ENCODE data around the gene SGSM2.

Gene SGSM2

GRCh38 chr17:2392252-2393173 lies 55.2 kb downstream of the SGSM2 start:
- Mint-ChIP-seq H3K36me3 (peaks cover 8% of the 10 kb centered on the region), H3K9me3 (no peaks in the 10 kb centered on the region), H3K4me3 (peak overlapping the region; percentile 97), H3K27ac (peak overlapping the region; percentile 97), H3K27me3 (no peaks in the 10 kb centered on the region), H3K4me1 (peaks cover 41% of the 10 kb centered on the region)
- ATAC-seq (ENCODE audit: low read depth) (peak; percentile 65), DNase-seq (ENCODE audit: low spot score in 2 of 2) (peak; percentile 98 to 99)

GRCh38 chr17:2393174-2393953 lies 56.1 kb downstream of the SGSM2 start:
- Mint-ChIP-seq H3K27ac (peak overlapping the region; percentile 97), H3K9me3 (no peaks in the 10 kb centered on the region), H3K36me3 (peaks cover 6% of the 10 kb centered on the region), H3K27me3 (no peaks in the 10 kb centered on the region), H3K4me3 (peak overlapping the region; percentile 87), H3K4me1 (peaks cover 47% of the 10 kb centered on the region)
- DNase-seq (ENCODE audit: low spot score in 2 of 2) (peak; percentile 86 to 89), ATAC-seq (ENCODE audit: low read depth) (peak; percentile 50)

GRCh38 chr17:2393954-2394749 lies 56.9 kb downstream of the SGSM2 start:
- peak overlapping the region; percentile 87 for H3K4me3 Mint-ChIP-seq
- H3K27ac Mint-ChIP-seq, result peak overlapping the region; percentile 67
- peaks cover 50% of the 10 kb centered on the region for H3K4me1 Mint-ChIP-seq
- DNase-seq (ENCODE audit: low spot score in 2 of 2), result no peak
- no peak for ATAC-seq (ENCODE audit: low read depth)
- H3K9me3 Mint-ChIP-seq, result no peaks in the 10 kb centered on the region
- H3K27me3 Mint-ChIP-seq, result no peaks in the 10 kb centered on the region
- H3K36me3 Mint-ChIP-seq, result peaks cover 2% of the 10 kb centered on the region

DNA sequence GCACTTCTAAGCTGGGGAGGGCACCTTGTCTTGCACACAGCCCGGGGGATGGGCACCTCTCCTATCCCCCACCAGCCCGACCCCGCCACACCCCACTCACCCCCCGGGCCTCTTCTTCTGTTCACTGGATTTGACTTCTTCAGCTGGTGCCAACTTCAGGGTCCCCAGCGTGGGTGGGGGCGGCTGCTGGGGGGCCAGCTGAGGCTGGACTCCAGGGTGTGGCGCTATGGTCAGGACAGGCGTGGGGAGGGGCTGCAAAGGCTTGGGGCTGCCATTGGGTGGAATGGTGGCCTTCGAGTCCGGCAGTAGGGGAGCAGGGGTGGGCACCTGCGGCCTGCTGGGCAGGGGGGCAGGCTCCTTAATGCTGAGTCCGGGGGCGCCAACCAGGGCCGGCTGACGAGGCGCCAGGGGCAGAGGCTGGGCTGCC lies 57.5 kb downstream of the SGSM2 start:
- Mint-ChIP-seq H3K27me3 (no peaks in the 10 kb centered on the region), H3K36me3 (no peaks in the 10 kb centered on the region), H3K9me3 (no peaks in the 10 kb centered on the region), H3K4me3 (peak overlapping the region; percentile 67), H3K27ac (peak overlapping the region; percentile 62), H3K4me1 (peaks cover 52% of the 10 kb centered on the region)
- no peak for DNase-seq (ENCODE audit: low spot score in 2 of 2)
- no peak for ATAC-seq (ENCODE audit: low read depth)

DNA sequence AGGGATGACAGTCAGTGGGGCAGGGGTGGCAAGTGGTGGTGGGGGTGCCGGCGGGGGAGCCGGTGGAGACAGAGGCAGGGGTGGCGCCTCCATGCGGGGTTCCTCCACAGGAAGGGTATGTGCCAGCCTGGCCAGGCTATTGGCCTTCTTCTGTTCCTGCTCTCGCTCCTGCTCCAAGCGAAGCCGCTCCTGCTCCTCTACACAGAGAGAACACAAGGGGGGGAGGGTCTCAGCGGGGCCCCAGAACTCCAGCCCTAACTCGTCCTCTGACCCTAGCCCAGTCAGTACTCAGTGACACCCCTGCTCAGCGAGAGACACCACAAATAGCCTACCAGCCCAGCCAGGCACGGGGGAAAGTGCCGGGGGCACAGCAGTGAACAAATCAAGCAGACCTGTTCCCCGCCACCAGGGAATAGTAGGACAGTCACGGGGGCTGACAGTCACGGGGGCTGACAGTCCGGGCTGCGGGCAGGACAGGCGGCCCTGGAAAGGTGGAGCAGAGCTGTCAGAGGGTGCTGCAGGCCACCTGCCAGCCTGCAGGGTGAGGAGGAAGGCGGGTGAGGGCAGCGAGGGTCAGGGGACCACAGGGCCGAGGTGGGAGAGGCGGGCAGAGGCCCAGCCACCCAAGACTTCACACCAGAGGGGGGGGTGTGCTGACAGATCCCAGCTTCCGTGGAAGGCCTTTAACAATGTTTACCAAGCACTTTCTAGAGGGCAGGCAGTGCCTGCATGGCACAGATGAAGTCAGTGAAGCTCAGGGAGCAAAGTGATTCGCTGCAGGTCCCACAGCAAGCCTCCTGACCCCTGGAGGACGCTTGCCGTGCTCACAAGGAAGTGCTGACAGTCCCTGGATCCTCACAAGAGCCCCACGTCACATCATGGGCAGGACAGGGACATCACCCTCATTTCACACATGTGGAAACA lies 58.2 kb downstream of the SGSM2 start:
- Mint-ChIP-seq H3K4me1 (peaks cover 53% of the 10 kb centered on the region), H3K27me3 (no peaks in the 10 kb centered on the region), H3K27ac (peak overlapping the region; percentile 35), H3K4me3 (peak overlapping the region; percentile 64), H3K9me3 (no peaks in the 10 kb centered on the region), H3K36me3 (no peaks in the 10 kb centered on the region)
- no peak for DNase-seq (ENCODE audit: low spot score in 2 of 2)
- no peak for ATAC-seq (ENCODE audit: low read depth)

DNA sequence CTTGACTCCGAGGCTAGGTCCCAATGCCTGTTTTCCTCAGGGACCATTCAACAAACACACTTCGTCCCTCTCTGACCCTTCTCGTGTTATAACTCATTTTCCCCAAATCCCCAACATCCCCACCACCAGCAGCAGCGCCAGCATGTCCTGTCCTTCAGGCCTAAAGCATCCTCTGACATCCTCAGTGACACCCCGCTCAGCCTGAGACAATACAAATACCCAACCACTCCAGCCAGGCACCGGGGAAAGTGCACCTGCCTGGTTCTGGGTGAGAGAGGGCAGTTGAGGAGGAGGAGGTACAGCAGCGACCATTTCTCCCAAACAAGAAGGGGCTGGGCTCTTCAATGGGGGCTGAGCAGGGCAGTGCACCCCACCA lies 58.9 kb downstream of the SGSM2 start:
- H3K4me1 Mint-ChIP-seq, result peaks cover 50% of the 10 kb centered on the region
- peak overlapping the region; percentile 35 for H3K27ac Mint-ChIP-seq

DNA sequence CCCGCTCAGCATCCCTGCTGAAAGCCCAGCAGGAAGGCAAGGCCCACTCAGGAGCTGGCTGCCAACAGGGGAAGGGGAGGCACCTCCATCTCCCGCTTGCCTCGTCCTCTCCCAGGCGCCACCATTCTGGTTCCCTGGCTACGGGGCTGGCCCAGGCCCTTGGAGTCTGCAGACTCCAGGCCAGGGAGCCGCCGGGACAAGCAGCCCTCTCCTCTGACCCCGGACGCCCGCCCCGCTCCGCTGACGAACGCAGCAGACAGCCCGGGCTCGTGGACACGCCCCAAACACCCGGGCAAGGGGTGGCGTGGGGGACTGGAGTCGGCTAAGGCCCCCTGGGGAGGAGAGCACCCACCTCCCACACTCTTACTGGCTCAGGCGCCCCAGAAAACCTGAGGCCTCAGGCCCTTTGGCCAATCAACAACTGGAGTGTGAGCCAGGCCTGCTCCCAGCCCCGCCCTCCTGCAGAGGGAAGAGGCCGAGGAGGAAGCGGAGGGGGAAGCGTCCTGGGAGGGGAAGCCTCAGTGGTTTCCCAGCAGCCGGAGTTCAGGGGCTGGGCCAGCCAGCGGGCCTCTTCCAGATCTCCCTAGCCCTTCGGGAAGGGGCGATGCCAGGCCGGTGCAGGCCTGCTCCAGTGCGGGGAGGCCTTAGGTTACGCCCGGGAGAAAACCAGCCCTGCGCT lies 59.4 kb downstream of the SGSM2 start:
- ATAC-seq (ENCODE audit: low read depth) (no peak), DNase-seq (ENCODE audit: low spot score in 2 of 2) (no peak)
- Mint-ChIP-seq H3K27me3 (no peaks in the 10 kb centered on the region), H3K4me3 (peak overlapping the region; percentile 64), H3K9me3 (no peaks in the 10 kb centered on the region), H3K36me3 (no peaks in the 10 kb centered on the region), H3K4me1 (peaks cover 46% of the 10 kb centered on the region), H3K27ac (peak overlapping the region; percentile 63)

More for the DNA sequence above, 58.9 kb downstream of the SGSM2 start:
- DNase-seq (ENCODE audit: low spot score in 2 of 2), result no peak
- Mint-ChIP-seq H3K27me3 (no peaks in the 10 kb centered on the region), H3K9me3 (no peaks in the 10 kb centered on the region), H3K4me3 (peak overlapping the region; percentile 64), H3K36me3 (no peaks in the 10 kb centered on the region)
- no peak for ATAC-seq (ENCODE audit: low read depth)

DNA sequence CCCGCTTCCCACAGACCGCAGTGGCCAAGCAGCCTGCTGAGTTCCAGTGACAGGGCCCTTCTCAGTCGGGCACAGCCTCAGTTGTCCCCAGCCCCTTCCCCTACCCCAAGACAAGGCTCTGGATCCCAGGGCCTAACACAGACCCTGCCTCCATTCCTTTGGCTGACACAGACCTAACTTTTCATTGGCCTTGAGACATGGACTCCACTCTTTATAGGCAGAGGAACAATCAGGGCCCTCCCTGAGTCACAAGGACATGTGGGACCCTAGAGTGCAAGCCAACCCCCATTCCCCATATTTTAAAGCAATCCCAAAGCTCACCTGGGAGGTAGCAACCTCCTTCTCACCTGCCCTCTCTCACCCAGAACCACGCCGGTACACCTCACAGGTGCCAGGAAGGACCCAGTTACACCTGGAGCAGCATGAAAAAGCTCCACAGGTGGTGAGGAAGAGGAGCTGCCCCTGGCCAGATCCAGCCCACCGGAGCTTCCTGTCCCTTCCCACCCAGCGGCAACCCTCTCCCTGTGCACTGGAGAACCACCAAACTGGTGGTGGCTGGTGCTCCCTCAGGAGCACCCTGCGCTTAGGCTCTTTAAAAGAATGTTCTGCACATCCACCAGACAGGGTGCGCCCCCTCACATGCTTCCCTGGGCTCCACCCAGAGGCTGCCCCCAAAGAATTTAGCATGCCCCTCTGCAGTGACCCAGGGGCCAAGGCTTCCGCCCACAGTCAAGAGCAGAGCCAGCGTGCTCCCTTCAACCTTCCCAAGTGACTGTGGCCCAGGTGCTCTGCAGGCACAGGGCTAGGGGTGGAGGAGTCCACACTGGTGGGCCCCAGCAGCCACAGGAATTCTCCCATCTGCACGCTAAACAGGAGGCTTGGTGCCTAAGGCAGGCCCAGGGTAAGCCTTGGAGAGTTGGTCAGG lies 60.2 kb downstream of the SGSM2 start:
- Mint-ChIP-seq H3K27me3 (no peaks in the 10 kb centered on the region), H3K27ac (peak overlapping the region; percentile 63), H3K4me1 (peaks cover 41% of the 10 kb centered on the region), H3K4me3 (peak overlapping the region; percentile 64), H3K9me3 (no peaks in the 10 kb centered on the region), H3K36me3 (no peaks in the 10 kb centered on the region)
- DNase-seq (ENCODE audit: low spot score in 2 of 2), result no peak
- no peak for ATAC-seq (ENCODE audit: low read depth)

GRCh38 chr17:2398182-2398581 lies 60.9 kb downstream of the SGSM2 start:
- peak overlapping the region; percentile 28 for H3K4me3 Mint-ChIP-seq
- ATAC-seq (ENCODE audit: low read depth), result no peak
- peaks cover 41% of the 10 kb centered on the region for H3K4me1 Mint-ChIP-seq
- peak overlapping the region; percentile 63 for H3K27ac Mint-ChIP-seq
- H3K27me3 Mint-ChIP-seq, result no peaks in the 10 kb centered on the region
- H3K9me3 Mint-ChIP-seq, result no peaks in the 10 kb centered on the region
- H3K36me3 Mint-ChIP-seq, result no peaks in the 10 kb centered on the region
- DNase-seq (ENCODE audit: low spot score in 2 of 2), result no peak

GRCh38 chr17:2398655-2399571 lies 61.6 kb downstream of the SGSM2 start:
- Mint-ChIP-seq H3K9me3 (no peaks in the 10 kb centered on the region), H3K27ac (peak overlapping the region; percentile 99), H3K4me1 (peaks cover 41% of the 10 kb centered on the region), H3K4me3 (peak overlapping the region; percentile 94), H3K27me3 (no peaks in the 10 kb centered on the region), H3K36me3 (no peaks in the 10 kb centered on the region)
- DNase-seq (ENCODE audit: low spot score in 2 of 2), result no peak
- ATAC-seq (ENCODE audit: low read depth), result no peak
